ENCODE results near the gene PRDM16. TPM values are rescaled to one million over a fixed set of nuclear protein-coding genes. Genes with fewer than 3 reads are reported as not detected.

Gene PRDM16
- total and polyA plus RNA-seq, 2 of the 4 experiments (the other 2 are of a cell fraction): 0.02 TPM; not detected in 1

DNA sequence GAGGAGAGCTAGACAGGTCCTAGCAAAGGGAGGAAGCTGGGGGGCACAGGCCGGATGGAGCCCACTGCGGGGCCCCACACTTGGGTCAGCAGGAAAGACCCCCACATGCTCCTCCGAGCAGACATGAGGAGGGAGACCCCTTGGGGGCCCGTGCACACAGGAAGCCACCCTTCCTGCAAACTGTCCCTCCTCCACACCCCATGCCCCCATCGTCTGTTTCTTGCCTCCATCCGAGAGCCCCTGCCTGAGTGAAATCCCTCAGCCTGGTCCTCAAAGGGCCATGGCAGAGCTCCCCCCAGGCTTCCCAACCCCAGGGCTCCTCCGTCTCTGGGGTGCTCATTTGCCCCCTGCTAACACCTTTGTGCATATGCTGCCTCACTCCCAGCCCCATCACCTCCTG lies 168.0 kb downstream of the PRDM16 start:
- H4K20me1 ChIP-seq (ENCODE audit: insufficient read depth, low read length): no peaks in the 10 kb centered on the region
- no peaks in the 10 kb centered on the region for H3K9me1 ChIP-seq (ENCODE audit: insufficient read depth, low read length)
- H3K23ac ChIP-seq (ENCODE audit: low read depth, low read length): no peak overlapping the region
- H2BK120ac ChIP-seq (ENCODE audit: low read depth, low read length): no peak overlapping the region
- DNase-seq (no peak), ATAC-seq (ENCODE audit: low read depth) (no peak)
- H4K5ac ChIP-seq (ENCODE audit: low read depth, low read length): no peak overlapping the region
- no peak overlapping the region for H3K4me2 ChIP-seq (ENCODE audit: low read depth, low read length)
- no peak overlapping the region for H2BK5ac ChIP-seq (ENCODE audit: low read depth, low read length, poor library complexity, severe bottlenecking)
- no peaks in the 10 kb centered on the region for H3K79me1 ChIP-seq (ENCODE audit: low read depth in 1 of 2, low read length in 2 of 2)
- TF ChIP-seq CHD1 (IDR thresholded peaks at IDR 0.05; ENCODE audit: low read depth, low read length): no peak
- no peak for TF ChIP-seq BHLHE40 (IDR thresholded peaks at IDR 0.05; ENCODE audit: low read depth, low read length)
- no peak for TF ChIP-seq SMC3 (IDR thresholded peaks at IDR 0.05; ENCODE audit: low read depth, low read length)
- TF ChIP-seq FOS (IDR thresholded peaks at IDR 0.05; ENCODE audit: low read depth, low read length): no peak
- TF ChIP-seq POLR2A (IDR thresholded peaks at IDR 0.05; ENCODE audit: low read depth, low read length): no peak
- TF ChIP-seq MXI1 (IDR thresholded peaks at IDR 0.05; ENCODE audit: borderline replicate concordance, low read depth, low read length): no peak
- TF ChIP-seq CEBPB (IDR thresholded peaks at IDR 0.05; ENCODE audit: low read depth, low read length): no peak
- no peak for TF ChIP-seq NFE2L2 (IDR thresholded peaks at IDR 0.05; ENCODE audit: low read depth, low read length)
- TF ChIP-seq MAFK (IDR thresholded peaks at IDR 0.05; ENCODE audit: low read depth, low read length): no peak
- TF ChIP-seq MAZ (IDR thresholded peaks at IDR 0.05; ENCODE audit: borderline replicate concordance, low read depth, low read length): no peak
- TF ChIP-seq, protein P1, sequence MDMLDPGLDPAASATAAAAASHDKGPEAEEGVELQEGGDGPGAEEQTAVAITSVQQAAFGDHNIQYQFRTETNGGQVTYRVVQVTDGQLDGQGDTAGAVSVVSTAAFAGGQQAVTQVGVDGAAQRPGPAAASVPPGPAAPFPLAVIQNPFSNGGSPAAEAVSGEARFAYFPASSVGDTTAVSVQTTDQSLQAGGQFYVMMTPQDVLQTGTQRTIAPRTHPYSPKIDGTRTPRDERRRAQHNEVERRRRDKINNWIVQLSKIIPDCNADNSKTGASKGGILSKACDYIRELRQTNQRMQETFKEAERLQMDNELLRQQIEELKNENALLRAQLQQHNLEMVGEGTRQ (IDR thresholded peaks at IDR 0.05; ENCODE audit: low read depth, low read length): no peak
- TF ChIP-seq RFX5 (IDR thresholded peaks at IDR 0.05; ENCODE audit: low read depth, low read length): no peak
- TF ChIP-seq, protein P2, sequence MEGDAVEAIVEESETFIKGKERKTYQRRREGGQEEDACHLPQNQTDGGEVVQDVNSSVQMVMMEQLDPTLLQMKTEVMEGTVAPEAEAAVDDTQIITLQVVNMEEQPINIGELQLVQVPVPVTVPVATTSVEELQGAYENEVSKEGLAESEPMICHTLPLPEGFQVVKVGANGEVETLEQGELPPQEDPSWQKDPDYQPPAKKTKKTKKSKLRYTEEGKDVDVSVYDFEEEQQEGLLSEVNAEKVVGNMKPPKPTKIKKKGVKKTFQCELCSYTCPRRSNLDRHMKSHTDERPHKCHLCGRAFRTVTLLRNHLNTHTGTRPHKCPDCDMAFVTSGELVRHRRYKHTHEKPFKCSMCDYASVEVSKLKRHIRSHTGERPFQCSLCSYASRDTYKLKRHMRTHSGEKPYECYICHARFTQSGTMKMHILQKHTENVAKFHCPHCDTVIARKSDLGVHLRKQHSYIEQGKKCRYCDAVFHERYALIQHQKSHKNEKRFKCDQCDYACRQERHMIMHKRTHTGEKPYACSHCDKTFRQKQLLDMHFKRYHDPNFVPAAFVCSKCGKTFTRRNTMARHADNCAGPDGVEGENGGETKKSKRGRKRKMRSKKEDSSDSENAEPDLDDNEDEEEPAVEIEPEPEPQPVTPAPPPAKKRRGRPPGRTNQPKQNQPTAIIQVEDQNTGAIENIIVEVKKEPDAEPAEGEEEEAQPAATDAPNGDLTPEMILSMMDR (conservative IDR thresholded peaks at IDR 0.05; ENCODE audit: low read depth, low read length): no peak
- TF ChIP-seq, protein P3, sequence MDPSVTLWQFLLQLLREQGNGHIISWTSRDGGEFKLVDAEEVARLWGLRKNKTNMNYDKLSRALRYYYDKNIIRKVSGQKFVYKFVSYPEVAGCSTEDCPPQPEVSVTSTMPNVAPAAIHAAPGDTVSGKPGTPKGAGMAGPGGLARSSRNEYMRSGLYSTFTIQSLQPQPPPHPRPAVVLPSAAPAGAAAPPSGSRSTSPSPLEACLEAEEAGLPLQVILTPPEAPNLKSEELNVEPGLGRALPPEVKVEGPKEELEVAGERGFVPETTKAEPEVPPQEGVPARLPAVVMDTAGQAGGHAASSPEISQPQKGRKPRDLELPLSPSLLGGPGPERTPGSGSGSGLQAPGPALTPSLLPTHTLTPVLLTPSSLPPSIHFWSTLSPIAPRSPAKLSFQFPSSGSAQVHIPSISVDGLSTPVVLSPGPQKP (IDR thresholded peaks at IDR 0.05; ENCODE audit: borderline replicate concordance, low read depth, low read length): no peak
- H3K4me1 ChIP-seq (ENCODE audit: control insufficient read depth, insufficient read depth, low read length): no peaks in the 10 kb centered on the region
- ChIA-PET POLR2A (ENCODE audit: unreplicated experiment) (no interaction called here), CTCF (no interaction called here)
- H3K36me3 ChIP-seq (ENCODE audit: control insufficient read depth, insufficient read depth, low read length): no peaks in the 10 kb centered on the region
- no peak overlapping the region for H2AFZ ChIP-seq (replicated peaks; ENCODE audit: low read length, poor library complexity)
- H3K18ac ChIP-seq (ENCODE audit: low read depth, low read length): no peak overlapping the region
- no peak overlapping the region for H2AK5ac ChIP-seq (ENCODE audit: low read depth, low read length)
- WGBS, 2 experiments (ENCODE audit: extremely low coverage in 2 of 2, insufficient read length in 1 of 2): 73% methylated on average over 2 of the region's 7 CpGs; no CpG with 5 or more reads in 1 of the 2 experiments
- no peak overlapping the region for H3K4me3 ChIP-seq (ENCODE audit: insufficient read depth, low read depth, low read length)
- no peak overlapping the region for H3K14ac ChIP-seq (replicated peaks; ENCODE audit: low read depth, low read length)
- no peak overlapping the region for H3K9ac ChIP-seq (ENCODE audit: low read depth, low read length)
- no TSS peak for BruUV-seq (replicated peaks)
- H3K27ac ChIP-seq (ENCODE audit: insufficient read depth, low read length): no peak overlapping the region
- H3K56ac ChIP-seq (ENCODE audit: extremely low read depth, insufficient read depth, low read length): no peak overlapping the region
- dilution Hi-C loops (cut with HindIII; ENCODE audit: low sequenced_read_pairs, unreplicated experiment): no loop called here
- no peak overlapping the region for H2BK20ac ChIP-seq (ENCODE audit: low read depth, low read length)
- H3K9me3 ChIP-seq (ENCODE audit: control insufficient read depth, insufficient read depth, low read length): peaks cover 4% of the 10 kb centered on the region
- H3K4ac ChIP-seq (ENCODE audit: low read depth, low read length): no peak overlapping the region
- no peaks in the 10 kb centered on the region; the same call in 1 of the 2 replicates for H3K27me3 ChIP-seq (ENCODE audit: control insufficient read depth, insufficient read depth, low read length)
- no peak overlapping the region for H2BK15ac ChIP-seq (ENCODE audit: low read depth, low read length)
- no peak overlapping the region for H4K91ac ChIP-seq (ENCODE audit: insufficient read depth, low read depth, low read length)
- H2AK9ac ChIP-seq (replicated peaks; ENCODE audit: low read depth, low read length, poor library complexity): no peak overlapping the region
- intact Hi-C loops (cut with micrococcal nuclease): no loop called here
- in situ Hi-C loops (cut with MboI; ENCODE audit: low sequenced_read_pairs): loop anchor here (10.0 kb wide), 1 partner anchor 62 kb away; no protein-coding TSS in a partner anchor
- no peak overlapping the region for H4K8ac ChIP-seq (ENCODE audit: low read depth in 2 of 2, low read length in 2 of 2)
